HG03439 (cell line): Measurements from ENCODE around the gene AKR1C1.
"Not testable (repeated sequence)": the region's sequence is repeated elsewhere in the genome, so short reads cannot be mapped to it uniquely, and the experiment has no call there.

ENCODE experiments used
- ATAC-seq: cut with Tn5 transposase; IDR thresholded peaks from one replicate; pipeline ENCODE4 v1.9.1; 2021; ENCODE audit warnings: mild to moderate bottlenecking, moderate library complexity; ENCODE audit not compliant: unreplicated experiment

The AKR1C1 gene

DNA sequence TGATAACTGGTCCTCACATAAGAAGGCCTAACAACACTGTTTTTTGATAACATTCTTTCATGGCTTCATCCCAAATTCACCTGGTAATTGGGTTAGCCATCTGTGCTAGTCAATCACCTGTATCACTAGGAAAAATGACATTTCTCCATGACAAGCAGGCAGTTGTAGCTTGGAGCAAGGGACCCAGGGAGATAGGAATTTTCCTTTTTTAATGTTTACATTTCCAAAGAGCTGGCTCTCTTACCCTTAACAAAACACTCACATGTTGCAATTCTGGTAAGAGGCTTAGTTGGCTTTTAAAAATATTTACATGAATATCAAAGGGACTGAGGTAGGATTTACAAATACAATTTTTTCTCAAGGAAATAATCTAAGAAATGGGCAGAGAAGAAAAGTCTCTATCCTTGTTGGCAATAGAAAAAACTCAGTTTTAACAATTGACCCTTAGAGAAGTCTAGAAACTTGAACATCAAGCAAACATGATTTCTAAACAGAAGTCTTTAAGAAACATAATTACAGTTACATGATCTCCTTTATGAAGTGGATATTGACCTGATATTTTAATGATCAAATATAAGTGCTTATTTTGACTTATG, 16.1 kb upstream of the AKR1C1 start:
- ATAC-seq = no peak

DNA sequence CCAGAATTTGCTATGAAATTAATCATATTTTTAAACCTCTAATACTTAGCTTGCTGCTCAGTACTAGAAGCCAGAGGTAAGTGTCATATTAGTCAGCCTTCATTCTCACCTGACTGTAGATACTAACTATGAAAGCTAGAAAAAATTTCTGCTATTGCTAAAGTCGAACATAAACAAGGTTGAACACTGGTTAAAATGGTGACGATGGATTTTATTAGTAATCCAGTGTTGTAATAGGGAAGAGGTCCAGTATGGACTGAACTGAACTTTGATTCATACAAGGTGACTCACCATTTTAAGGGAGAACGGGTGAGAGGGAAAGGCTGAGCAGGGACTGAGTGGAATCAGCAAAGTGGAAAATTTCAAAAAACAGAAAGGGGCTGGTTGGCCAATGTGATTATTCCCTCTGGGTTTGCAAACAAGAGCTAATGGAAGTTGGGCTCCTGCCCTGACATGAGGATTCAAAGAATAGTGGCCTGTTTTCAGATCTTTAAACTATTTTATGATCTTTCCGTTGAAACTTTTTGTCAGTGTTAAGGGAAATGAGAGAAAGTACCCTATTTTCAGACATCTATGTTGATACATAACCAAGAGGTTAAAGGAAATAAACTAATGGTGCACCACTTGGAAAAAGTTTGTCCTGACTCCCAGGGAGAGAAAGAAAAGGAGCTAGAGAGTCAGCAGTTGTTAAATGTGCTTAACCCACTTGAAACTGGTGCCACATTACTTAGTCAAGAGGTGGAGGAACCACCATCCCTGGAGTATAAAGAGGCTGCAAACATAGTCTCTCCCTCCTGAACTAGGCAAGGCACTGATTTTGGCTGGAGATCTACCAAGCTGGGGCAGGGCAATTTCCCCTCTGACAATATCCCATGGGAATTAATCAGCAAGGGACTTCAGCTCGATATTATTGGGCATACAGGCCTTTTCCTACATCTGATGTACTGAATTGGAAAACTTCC, 15.3 kb upstream of the AKR1C1 start:
- ATAC-seq = no peak

DNA sequence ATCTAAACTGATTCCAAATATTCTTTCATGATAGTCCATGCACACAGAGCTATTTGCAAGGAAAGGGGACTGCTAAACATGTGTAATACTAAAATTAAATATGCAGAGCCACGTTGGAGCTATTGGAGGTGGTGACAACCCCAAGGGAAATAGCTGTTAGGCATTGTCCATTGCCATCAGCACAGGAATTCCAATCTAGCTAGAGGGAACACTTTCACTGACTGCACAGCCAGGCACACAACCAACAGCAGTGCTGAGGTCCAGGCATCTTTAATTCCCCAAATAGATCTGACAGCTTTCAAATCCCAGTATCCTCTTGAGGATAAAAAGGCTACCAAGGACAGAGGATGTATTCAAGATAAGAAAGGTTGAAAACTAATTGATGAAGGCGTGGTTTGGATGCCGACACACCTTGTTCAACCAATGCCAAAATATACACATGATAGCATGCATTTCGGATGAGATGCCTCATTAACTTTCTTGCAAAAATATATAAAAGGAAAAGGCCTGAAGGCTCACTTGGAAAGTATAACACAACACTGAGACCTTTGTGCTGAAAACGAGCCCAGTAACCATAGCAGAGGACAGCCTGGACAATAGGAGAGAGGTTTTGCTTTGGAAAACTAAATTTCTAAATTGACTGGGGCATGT, 11.6 kb upstream of the AKR1C1 start:
- ATAC-seq = not testable (repeated sequence)

DNA sequence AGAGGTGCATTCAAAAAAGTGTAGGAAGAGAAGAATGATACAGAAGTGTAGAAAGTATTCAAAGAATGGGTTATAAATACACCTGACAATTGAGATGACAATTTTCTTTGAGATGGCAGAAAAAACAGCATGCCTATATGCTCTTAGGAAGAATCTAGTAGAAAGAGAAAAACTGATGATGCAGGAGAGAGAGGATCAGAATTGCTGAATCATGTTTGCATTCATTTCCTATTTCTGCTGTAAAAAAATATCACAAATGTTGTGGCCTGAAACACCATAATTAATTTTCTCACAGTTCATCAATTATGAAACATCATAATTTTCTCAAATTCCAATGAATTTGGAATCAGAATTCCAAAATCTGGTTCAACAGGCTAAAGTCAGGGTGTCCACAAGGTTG, 9.8 kb upstream of the AKR1C1 start:
- no peak for ATAC-seq

DNA sequence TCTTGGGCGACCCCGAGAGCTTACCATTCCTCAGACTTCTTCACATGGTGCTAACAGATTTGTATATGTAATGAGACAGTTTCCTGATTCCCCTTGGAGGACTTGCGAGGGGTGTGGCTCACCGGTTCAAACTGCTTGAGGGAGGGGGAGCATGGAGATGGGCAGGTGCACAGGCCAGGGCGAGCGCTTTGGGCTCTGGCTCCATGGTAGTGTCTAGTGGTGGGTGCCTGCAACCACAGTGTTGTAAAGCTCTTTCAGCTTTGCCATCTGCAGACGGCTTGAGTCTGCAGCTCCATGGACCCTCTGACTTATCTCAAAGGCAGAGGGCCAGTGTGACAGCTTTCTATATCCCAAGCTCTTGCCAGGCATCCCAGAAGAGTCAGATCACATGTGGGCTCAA, 7.1 kb upstream of the AKR1C1 start:
- ATAC-seq = not testable (repeated sequence)

DNA sequence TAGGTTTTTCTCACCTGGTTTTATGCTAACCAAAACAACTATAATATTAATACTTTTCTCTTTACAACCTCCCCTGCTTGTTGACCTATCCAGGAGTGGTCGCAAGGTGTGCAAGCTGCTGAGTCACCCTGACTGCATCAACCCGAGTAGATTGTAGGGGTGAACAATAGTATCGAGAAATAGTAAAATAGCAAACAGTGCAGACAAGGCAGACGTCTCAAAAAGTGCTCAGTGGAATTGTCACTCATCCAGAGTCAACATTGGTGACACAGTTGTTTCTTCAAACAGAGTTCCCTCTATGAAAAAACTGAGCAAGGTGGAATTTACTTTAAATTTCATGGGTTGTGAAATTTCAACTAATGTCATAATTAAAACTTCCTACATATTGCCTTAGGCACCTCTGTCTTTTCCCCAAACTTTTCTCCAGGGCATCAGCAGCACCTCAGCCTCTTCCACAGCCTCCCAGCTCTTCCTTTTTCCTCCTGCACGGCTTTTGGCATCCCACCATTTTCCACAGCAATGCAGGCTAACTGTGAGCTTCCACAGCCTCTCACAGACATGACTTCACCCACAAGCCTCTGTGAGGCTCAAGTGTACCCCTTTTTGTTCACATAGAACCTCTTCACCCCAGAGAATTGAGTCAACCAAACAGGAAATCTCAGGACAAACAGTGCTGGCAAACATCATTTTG, 6.1 kb upstream of the AKR1C1 start:
- not testable (repeated sequence) for ATAC-seq

DNA sequence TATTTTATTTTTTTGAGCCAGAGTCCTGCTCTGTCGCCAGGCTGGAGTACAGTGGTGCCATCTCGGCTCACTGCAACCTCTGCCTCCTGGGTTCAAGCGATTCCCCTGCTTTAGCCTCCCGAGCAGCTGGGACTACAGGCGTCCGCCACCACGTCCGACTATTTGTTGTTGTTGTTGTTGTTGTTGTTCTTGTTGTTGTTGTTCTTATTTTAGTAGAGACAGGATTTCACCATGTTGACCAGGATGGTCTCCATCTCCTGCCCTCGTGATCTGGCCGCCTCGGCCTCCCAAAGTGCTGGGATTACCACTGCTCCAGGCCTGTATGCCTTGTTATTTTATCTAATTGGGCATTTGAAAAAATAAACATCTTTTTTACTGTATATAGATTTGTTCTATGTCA, 1.7 kb upstream of the AKR1C1 start:
- ATAC-seq = not testable (repeated sequence)

DNA sequence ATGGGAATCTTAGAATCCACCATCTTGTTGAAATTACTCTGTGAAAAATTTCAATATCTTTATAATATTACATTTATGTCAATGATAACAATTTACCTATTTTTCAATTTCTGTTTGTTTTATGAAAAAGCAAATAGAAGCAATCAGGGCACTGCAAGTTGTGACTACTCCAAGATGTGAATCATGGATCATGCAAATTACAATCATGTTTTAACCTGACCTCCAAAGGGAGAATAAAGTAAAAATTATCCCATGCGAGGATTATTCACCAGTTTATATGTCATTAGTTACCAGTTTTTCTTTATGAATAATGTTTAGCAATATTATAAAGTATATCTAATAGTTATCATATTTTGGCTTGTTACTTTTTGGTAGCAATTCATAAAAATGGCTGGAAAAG, 907 bp upstream of the AKR1C1 start:
- ATAC-seq = not testable (repeated sequence)

DNA sequence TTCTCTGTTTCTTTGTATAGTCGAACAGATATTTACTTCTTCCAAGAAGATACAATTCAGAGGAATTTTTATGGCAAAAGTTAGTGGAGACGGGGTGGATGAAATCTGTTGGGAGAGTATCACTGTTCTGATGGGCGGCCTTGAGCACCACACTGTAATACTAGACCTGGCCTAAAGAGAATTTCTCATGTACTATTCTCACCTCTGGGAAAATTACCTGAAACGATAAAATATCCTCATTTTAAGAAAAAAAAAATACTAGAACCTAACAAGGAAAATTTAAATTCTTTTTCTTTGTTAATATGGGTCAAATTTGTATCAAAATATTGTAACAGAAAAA, 570 bp downstream of the AKR1C1 start:
- ATAC-seq = not testable (repeated sequence)

DNA sequence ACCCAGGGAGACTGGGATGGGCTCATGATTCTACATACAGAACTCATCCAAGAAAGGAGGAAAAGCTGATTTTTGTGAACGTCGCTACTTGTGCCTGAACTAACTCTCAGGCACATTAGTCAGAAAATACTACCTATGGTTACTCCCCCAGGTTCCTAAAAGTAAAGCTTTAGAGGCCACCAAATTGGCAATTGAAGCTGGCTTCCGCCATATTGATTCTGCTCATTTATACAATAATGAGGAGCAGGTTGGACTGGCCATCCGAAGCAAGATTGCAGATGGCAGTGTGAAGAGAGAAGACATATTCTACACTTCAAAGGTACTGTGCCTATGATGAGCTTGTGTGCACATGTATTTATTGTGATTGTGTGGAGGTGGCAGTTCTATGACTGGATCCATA, 2.5 kb downstream of the AKR1C1 start:
- ATAC-seq = not testable (repeated sequence)

DNA sequence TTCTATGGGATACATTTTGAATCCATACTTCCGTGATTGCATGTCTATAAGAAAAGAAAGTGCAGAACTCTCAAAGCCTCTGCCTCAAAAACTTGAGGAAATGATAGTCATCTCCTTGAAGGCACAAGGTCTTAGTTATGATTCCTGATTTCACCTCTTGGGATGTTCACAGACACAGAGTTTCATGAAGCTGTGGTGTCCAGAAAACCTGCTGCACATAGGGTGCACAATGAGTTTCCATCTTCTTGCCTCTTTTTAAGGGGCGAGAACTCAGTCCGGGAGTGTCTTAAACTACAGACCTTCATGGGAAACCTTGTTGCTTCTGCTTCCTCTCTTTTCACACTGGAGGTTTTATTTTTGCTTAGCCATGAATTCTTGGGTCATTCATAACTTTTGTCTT, 4.0 kb downstream of the AKR1C1 start:
- ATAC-seq = not testable (repeated sequence)

DNA sequence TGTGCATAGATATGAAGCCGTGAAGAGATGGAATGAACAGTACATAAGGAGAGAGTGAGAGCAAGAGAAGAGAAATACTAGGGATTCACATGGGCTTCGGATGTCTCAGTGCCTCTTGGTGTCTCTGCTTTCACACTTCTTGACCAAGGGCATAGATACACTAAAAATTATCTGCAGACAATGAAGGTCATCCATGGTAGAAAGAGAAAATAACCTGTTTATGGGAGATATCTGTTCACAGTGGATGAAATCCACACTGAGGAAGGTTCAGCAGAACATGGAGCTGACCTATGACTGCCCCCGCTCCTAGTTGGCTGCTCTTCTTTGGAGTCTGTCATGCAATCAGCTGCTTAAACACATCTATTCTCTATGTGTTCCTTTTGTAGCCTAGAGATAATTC, 6.1 kb downstream of the AKR1C1 start:
- not testable (repeated sequence) for ATAC-seq

DNA sequence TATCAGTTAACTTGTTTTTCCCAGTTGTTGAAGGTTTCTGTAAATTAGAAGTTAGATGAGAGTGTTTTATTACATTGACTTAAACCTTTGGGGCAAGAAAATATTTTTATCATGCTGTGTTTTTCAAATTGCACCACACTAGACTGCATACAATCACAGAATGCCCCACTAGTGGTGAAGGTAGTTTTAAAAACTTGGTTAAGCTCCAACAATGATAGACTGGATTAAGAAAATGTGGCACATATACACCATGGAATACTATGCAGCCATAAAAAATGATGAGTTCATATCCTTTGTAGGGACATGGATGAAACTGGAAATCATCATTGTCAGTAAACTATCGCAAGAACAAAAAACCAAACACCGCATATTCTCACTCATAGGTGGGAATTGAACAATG, 7.1 kb downstream of the AKR1C1 start:
- ATAC-seq = not testable (repeated sequence)

DNA sequence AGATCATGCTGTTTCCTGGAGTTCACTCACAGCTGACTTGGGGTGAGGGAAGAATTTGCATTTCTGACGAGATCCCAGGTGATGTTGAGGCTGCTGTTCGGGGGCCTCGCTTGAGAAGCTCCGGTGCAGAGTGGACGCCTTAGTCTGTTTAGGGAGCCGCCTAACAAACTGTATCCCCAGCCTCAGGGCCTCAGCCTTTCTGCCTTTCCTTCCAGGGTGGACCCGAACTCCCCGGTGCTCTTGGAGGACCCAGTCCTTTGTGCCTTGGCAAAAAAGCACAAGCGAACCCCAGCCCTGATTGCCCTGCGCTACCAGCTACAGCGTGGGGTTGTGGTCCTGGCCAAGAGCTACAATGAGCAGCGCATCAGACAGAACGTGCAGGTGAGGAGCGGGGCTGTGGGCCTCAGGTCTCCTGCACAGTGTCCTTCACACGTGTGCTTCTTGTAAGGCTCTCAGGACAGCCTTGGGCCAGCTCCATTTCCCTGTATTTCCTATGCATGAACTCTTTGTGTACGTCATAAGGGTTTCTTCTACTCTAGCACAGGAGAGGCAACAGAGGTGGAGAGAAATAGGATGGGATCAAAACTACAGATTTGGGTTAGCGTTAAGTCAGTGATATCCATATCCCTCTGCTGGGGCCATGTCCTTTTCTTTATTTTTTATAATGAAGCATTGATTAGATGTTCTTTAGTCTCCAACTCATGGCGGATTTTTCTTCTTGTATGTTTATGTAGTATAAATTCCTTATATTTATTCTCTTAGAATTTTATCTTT, 9.3 kb downstream of the AKR1C1 start:
- ATAC-seq = not testable (repeated sequence)

DNA sequence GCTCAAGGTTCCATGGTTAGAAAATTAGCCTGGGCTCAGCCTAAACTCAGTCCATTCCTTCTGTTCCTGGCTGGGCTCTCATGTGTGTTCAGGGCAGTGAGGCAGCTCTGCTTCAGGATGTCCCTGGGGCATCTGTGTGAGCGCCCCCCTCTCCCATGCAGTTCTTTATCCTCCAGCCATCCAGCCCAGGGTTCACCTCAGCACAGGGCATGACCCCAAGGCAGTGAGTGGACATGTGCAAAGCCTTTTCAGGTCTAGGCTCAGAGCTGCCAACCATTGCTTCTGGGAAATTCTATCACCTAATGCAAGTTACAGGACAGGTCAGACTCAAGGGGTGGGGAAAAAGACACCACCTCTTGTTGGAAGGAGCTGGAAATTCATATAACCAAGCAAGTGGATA, 10.1 kb downstream of the AKR1C1 start:
- not testable (repeated sequence) for ATAC-seq

DNA sequence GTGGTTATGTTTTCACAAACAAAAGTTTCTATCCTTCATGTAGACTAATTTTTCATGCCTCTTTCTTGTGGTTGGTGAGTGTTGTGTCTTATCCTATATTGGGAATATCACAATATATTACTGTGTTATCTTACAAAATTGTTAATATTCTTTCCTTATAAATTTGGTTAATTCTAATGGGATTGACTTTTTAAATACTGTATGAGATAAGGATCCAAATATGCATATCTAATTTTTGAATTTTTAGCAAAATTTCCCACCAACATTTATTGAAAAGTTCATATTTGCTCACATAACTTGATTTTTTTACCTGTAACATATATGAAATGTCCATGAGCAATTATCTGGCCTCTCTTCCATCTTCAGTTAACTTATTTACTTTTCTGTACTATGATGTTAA, 11.2 kb downstream of the AKR1C1 start:
- not testable (repeated sequence) for ATAC-seq

DNA sequence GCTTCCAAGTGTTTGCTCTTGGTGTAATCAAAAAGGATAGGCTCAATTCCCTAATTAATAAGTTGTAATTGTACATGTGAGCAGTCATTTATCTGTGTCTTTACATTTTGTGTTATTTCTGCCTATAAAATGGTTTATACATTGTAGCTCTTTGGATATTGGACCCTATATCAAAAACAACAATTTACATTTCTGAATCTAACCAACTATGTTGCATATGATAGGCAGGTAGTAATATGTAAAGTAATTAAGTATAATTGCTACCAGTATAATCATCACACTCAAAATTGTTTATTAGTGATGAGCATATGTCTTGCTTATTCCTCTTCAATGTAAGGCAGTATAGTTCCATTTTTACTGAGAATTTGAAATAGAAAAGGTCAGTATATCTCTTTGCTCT, 13.8 kb downstream of the AKR1C1 start:
- ATAC-seq = no peak

DNA sequence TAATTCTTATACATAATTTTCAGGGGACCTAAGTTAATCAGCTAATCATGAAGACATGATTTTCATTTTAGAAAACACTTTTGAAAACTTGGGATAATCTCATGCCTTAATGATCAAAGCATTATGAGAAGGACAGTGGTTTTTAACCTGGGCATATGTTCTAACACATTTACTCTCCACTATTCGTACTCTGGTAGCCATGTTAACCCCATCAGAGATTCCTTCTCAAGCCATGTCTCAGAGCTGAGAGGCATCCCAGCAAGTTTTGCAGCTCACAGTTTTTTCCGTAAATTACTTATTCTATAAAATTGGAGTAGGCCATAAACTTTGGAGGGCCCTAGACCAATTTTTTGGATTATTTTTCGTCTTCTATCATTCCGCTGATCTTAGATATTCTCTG, 15.7 kb downstream of the AKR1C1 start:
- no peak for ATAC-seq

DNA sequence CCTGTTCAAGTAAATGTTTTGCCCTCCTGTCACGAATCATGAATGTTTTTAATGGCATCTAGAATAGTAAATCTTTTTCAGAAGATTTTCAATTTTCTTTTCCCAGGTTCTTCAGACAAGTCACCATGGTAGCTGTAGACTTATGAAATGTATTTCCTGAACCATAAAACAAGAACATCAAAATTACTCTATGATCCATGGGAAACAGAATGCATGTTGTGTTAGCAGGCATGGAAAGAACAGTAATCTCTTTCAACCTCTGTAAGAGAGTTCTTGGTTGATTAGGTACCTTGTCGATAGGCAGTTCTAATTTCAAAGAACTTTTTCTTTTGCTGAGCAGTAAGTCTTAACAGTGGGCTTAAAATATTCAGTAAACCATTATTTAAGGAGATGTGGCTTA, 17.6 kb downstream of the AKR1C1 start:
- ATAC-seq = no peak

DNA sequence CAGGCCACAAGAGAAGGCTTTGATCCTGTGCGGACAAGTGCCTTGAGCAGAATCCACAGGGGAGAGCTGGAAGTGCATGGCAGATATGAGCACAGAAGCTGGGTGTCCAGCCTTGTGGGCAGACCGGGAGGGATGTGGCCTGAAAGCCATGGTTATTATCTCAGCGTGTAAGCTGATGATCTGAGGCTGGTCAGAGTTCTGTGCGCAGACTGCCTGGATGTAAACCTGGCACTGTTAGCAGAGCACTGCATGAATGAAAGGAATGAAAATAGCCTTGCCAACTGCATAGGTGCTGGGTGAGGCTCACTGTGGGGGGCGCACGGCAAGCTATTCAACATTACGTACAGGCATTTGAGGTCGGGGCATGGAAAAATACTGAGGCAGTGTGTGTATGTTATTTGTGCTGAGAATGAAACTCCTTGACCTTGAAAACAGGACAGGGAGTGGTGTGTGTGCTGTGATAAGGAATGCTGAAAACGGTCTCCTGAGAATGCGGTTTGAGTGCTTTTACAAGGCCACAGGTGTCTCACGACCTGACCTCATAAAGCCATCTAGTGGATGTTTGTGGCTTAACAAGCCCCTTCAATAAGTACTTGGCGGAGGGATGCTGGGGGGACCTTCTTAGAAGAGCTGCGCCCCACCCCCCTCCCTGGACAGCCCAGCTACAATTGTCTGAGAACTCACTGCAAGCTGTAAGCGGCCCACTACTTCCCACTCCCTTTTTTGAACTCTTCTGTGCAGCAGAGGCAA, 18.7 kb downstream of the AKR1C1 start:
- ATAC-seq = no peak
